C4-2B (cell line): Measurements from ENCODE around the gene C12orf43.

Experiments used
- H3K27ac ChIP-seq: fragments of 450-650 bp; 2 replicates; pipeline ENCODE4 v1.5.1; 2017
- ZFX ChIP-seq: fragments of 450-650 bp; IDR thresholded peaks from 2 replicates; pipeline ENCODE4 v1.6.1; 2017
- TF ChIP-seq, protein P1 (sequence below): fragments of 450-650 bp; conservative IDR thresholded peaks from 2 replicates; pipeline ENCODE4 v1.5.1; 2017; ENCODE audit warnings: mild to moderate bottlenecking

The C12orf43 gene

GRCh38 chr12:120981407-120981941 lies 34.8 kb downstream of the C12orf43 start:
- no peak for TF ChIP-seq ZFX
- TF ChIP-seq, protein P1, sequence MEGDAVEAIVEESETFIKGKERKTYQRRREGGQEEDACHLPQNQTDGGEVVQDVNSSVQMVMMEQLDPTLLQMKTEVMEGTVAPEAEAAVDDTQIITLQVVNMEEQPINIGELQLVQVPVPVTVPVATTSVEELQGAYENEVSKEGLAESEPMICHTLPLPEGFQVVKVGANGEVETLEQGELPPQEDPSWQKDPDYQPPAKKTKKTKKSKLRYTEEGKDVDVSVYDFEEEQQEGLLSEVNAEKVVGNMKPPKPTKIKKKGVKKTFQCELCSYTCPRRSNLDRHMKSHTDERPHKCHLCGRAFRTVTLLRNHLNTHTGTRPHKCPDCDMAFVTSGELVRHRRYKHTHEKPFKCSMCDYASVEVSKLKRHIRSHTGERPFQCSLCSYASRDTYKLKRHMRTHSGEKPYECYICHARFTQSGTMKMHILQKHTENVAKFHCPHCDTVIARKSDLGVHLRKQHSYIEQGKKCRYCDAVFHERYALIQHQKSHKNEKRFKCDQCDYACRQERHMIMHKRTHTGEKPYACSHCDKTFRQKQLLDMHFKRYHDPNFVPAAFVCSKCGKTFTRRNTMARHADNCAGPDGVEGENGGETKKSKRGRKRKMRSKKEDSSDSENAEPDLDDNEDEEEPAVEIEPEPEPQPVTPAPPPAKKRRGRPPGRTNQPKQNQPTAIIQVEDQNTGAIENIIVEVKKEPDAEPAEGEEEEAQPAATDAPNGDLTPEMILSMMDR, result no peak
- H3K27ac ChIP-seq, result no peak overlapping the region

GRCh38 chr12:120980800-120981368 lies 35.4 kb downstream of the C12orf43 start:
- no peak overlapping the region for H3K27ac ChIP-seq
- TF ChIP-seq, protein P1, result no peak
- no peak for TF ChIP-seq ZFX

DNA sequence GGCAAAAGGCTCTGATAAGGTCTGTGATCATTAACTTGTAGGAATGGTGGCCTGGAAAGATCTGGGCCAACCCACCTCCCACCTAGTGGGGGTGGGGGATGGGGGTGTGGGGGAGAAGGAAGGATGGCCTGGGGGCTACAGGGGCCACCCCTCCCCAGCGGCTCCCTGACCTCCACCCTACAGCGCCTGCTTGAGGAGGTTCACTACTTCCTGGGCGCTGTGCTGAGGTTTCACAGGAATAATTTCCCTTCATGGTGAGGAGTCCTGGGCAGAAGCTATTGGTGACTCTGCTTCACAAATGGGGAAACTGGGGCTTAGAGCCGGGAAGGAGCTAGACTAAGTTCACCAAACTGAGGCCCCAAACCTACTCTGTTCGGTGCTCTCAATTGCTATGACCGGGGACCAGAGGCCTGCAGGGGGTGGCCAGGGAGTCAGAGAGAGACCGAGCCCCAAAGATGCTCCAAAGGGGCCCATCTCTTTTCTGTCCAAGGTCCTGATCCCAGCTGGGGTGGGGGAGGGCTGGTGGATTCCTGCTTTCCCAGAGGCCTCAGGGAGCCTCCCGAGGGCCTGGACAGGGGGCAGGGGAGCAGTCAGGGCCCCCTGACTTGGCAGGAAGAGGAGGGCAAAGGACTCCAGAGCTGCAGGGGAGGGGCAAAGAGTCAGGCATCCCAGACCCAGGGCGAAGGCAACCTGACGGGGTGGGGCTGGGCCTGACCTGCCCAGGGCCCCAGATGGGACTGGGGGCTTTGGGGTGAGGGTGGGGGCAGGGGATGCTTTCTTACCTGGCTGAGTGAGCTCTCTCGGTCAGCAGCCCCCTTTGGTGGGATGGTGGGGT lies 36.2 kb downstream of the C12orf43 start:
- no peak overlapping the region for H3K27ac ChIP-seq
- TF ChIP-seq, protein P1, result no peak
- no peak for TF ChIP-seq ZFX

DNA sequence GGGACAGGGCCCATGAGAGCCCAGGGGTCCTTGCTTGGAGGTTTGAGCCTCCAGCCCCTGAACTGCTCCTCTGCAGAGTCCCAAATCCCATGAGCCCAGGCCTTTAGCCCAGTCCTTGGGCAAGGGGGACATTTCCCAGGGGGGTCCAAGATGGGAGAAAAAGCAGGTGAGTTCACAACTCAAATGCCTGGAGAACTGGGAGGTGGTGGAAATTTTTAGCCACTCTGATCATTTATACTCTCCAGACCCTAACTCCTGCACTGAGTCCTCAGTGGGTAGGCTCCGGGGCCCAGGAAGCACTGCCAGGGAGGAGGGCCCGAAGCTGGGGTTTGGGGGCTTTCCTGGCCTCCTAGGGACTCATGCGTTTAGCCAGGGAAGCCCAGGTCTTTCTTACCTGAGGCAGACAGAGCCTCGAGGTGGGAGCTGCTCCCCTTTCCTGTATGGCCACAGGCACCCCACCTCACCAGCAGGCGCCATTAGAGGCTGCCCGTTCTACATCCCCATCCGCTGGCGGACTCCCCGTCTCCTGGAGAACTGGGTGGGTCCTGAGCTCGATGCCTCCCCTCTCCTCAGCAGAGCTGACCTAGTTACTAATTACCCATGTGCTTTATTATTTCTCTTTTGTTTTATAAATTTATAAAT lies 36.9 kb downstream of the C12orf43 start:
- no peak for TF ChIP-seq ZFX
- TF ChIP-seq, protein P1, result no peak
- no peak overlapping the region for H3K27ac ChIP-seq

DNA sequence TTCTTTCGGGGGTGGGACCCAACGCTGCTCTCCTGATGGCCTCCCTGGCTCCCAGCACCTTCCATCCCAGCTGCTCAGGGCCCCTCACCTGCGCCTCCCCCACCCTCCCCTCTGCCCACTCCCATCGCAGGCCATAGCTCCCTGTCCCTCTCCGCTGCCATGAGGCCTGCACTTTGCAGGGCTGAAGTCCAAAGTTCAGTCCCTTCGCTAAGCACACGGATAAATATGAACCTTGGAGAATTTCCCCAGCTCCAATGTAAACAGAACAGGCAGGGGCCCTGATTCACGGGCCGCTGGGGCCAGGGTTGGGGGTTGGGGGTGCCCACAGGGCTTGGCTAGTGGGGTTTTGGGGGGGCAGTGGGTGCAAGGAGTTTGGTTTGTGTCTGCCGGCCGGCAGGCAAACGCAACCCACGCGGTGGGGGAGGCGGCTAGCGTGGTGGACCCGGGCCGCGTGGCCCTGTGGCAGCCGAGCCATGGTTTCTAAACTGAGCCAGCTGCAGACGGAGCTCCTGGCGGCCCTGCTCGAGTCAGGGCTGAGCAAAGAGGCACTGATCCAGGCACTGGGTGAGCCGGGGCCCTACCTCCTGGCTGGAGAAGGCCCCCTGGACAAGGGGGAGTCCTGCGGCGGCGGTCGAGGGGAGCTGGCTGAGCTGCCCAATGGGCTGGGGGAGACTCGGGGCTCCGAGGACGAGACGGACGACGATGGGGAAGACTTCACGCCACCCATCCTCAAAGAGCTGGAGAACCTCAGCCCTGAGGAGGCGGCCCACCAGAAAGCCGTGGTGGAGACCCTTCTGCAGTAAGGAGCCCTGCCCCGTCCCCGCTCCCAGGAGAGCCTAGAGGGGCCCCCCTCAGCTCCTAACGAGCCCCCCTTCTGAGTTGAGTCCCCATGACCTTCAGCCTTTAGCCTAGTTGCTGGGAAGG lies 37.7 kb downstream of the C12orf43 start, which contains the start of gene HNF1A:
Gene HNF1A, plus strand, starts transcription at position 248 of the 924 bp plus-strand sequence. Its CDS starts 226 bp downstream, at position 474.
- TF ChIP-seq, protein P1, result no peak
- H3K27ac ChIP-seq, result no peak within 1 kb of the TSS

DNA sequence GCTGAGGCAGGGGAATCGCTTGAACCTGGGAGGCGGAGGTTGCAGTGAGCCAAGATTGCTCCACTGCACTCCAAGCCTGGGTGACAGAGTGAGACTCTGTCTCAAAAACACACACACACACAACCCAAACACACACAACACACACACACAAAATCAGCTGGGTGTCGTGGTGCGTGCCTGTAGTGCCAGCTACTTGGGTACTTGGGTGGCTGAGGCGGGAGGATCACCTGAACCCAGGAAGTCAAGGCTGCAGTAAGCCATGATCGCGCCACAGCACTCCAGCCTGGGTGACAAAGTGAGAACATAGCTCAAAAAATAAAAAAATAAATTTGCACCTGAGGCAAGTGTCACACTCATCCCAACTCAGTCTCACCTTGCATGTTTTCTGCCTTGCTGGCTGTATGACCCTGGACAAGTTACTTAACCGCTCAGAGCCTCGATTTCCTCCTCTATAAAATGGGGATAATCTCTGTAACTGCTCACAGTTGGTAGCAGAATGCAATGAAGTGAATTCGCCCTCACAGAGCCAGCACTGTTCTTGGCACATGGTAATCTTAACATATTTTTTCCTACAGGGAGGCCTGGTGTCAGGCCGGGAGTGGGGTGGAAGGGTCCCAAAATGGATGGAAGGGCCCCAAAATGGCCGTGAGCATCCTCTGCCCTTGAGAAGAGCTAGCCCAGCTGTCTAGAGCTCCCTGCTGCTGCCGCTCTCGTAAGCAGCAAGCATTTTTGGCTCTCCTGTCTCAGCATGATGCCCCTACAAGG lies 38.6 kb downstream of the C12orf43 start:
- no peak overlapping the region for H3K27ac ChIP-seq
- TF ChIP-seq, protein P1, result no peak
- no peak for TF ChIP-seq ZFX
